HFF-Myc (cell line): Measurements from ENCODE around the gene PALD1.

Source experiments
- DNase-seq: peaks from one replicate; pipeline ENCODE4 v3.0.0-alpha.2; 2011; ENCODE audit warnings: low read depth; ENCODE audit errors: extremely low read depth
- H3K4me3 ChIP-seq: replicated peaks from 2 replicates; pipeline ENCODE4 v1.5.1; 2011; ENCODE audit warnings: low read depth, mild to moderate bottlenecking, control low read depth, low read length
- TF ChIP-seq, protein P1 (sequence below): IDR thresholded peaks from 2 replicates; pipeline ENCODE4 v1.5.1; 2012; ENCODE audit warnings: mild to moderate bottlenecking, low read depth, low read length, control low read depth; ENCODE audit errors: missing control alignments

The PALD1 gene

DNA sequence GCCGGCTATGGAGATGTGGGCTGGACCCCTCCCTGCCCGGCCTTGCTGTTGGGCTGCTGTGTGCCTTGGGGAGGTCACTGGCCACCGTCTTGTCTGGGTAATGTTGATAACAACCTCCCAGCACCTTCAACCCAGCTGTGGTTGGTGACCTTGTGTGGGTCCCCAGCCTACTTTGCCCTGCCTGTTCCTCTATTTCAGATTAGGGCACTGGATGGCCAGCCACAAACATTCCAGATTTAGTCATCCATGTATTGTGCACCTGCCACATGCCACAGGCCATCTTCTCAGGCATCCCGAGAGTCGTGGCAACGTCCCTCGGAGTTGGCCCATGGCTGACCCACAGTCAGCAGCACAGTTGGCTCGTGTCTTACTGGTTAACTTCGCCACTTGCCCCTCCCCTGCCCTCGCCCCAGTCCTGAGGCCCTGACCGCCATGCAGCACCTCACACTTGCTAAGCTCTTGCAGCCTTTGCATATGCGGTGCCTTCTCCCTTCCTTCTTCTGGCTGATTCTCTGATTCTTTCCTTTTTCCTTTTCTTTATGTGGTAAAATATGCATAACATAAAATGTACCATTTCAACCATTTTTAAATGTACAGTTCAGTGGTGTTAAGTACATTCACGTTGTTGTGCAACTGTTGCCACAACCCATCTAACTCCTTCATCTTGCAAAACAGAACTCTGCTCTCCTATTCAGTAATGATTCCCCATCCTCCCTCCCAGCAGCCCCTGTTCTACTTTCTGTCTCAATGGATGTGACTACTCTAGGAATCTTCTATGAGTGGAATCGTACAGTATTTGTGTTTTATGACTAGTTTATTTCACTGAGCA lies 63.4 kb downstream of the PALD1 start:
- H3K4me3 ChIP-seq: no peak overlapping the region
- DNase-seq: no peak
- TF ChIP-seq, protein P1, sequence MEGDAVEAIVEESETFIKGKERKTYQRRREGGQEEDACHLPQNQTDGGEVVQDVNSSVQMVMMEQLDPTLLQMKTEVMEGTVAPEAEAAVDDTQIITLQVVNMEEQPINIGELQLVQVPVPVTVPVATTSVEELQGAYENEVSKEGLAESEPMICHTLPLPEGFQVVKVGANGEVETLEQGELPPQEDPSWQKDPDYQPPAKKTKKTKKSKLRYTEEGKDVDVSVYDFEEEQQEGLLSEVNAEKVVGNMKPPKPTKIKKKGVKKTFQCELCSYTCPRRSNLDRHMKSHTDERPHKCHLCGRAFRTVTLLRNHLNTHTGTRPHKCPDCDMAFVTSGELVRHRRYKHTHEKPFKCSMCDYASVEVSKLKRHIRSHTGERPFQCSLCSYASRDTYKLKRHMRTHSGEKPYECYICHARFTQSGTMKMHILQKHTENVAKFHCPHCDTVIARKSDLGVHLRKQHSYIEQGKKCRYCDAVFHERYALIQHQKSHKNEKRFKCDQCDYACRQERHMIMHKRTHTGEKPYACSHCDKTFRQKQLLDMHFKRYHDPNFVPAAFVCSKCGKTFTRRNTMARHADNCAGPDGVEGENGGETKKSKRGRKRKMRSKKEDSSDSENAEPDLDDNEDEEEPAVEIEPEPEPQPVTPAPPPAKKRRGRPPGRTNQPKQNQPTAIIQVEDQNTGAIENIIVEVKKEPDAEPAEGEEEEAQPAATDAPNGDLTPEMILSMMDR: no peak

DNA sequence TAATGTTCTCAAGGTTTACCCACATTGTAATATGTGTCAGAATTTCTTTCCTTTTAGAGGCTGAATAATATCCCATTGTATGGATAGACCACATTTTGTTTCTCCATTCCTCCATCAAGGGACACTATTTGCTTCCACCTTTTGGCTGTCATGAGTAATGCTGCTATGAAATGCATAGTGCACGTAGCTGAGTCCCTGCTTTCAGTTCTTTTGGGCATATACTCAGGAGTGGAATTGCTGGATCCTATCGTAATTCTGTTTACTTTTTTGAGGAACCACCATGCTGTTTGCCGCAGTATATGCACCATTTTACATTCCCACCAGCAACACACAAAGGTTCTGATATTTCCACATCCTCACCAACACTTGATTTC lies 64.0 kb downstream of the PALD1 start:
- H3K4me3 ChIP-seq: no peak overlapping the region
- TF ChIP-seq, protein P1: no peak
- no peak for DNase-seq

DNA sequence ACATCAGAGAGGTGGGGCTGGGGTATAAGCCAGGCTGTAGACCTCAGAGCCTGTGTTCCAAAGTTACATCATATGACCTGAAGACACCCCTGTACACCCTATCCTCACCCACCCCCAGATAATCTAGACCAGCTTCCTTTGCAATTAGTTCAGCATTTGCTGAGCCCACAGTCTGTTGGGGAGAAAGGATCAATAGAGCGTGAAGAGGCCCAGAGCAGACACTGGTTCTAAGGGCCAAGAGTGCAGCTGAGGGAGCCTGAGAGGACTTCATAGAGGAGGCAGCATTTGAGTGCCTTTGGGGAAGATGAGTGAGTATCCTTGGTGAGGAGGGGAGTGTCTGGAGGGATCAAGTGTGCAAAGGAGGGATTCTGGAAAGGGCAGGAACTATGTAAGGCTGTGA lies 65.3 kb downstream of the PALD1 start:
- no peak for DNase-seq
- no peak overlapping the region for H3K4me3 ChIP-seq
- TF ChIP-seq, protein P1: no peak

DNA sequence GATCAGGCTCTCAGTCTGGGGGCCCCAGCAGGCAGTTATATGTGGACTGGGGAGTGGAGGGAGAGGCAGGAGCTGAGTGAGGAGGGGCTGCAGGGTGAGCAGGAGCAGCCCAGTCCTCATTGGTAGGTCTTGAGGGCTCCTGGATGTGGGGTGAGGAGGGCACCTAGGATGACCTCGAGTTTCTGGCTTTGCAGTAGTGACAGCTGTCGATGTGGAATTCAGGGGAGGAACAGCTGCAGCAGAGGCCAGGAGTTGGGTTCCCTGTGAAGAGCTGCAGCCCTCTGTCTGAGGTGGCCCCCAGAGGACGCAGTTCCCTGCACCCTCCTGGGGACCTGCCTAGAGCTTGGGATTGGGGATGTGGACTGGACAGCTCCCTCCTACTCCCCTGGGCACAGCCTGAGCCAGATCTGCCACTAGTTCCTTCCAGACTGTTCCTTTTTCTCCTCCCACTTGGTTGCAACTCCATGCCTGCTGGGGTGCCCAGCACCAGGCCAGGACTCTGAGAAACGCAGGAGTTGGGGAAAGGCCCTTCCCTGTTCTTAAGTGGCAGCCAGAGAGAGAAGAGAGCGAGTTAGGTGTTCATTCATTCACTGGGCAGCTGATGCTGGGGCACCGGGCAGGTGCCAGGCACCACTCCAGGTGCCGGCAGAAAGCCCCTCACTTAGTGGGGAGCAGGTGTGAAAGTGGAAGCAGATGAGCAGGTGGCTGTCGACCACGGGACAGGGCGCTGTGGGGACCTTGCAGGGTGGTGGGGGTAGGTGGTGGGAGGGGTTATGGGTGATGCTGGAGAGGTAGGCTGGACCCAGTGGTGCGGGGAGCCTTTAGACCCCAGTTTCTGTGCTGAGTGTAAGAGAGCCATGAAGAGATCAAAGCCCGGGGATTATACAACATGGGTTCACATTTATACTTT lies 66.1 kb downstream of the PALD1 start:
- TF ChIP-seq, protein P1: no peak
- DNase-seq: no peak

DNA sequence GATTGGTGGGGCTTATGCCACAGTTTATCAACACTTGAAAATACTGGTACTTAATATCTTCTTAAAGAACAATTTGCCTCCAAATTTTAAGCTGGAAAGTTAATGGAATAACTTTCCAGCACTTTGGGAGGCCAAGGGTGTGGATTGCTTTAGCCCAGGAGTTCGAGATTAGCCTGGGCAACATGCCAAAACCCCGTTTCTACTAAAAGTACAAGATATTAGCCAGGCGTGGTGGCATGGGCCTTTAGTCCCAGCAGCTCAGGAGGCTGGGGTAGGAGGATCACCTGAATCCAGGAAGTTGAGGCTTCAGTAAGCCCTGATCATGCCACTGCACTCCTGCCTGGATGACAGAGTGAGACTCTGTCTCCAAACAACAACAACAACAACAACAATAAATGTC lies 68.0 kb downstream of the PALD1 start:
- no peak for DNase-seq
- no peak overlapping the region for H3K4me3 ChIP-seq
- TF ChIP-seq, protein P1: no peak

More for the DNA sequence above, 66.1 kb downstream of the PALD1 start:
- H3K4me3 ChIP-seq: no peak overlapping the region

DNA sequence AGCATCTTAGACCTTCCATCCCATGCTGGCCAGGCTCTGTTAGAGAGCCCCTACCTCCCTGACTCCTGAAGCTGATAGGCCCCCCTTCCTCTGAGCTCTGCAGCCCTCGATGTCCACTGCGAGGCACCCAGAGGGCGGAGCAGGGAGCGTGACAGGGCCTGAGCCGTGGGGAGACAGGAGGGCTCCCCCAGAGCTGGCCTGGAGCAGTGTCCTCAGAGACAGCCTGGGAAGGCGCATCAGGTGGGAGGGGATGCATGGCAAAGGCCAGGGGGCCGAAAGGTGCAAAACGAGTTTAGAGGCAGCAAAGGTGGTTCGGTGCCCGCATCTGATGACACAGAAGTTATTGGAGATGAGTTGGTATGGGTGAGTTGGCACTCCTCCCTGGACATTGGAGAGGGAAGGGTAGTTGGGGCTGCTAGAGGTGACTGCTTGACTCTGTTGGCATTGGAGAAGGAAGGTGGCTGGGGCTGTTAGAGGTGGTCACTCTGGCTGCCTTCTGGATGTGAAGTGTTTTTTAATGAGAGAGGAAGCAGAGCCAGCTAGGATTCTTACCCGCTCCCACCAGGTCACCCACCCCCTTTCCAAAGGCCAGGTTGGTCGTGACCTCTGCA lies 70.9 kb downstream of the PALD1 start:
- no peak overlapping the region for H3K4me3 ChIP-seq
- TF ChIP-seq, protein P1: no peak
- DNase-seq: no peak
